Aorta (tissue), 5 donors: ENCODE results near the gene CFAP141. TPM values are rescaled to one million over a fixed set of nuclear protein-coding genes. Genes with fewer than 3 reads are reported as not detected.

ENCODE experiments used
- ATAC-seq: fragments of 200-7000 bp; cut with Tn5 transposase; one replicate; pipeline ENCODE4 v1.9.1; 2022; ENCODE audit warnings: moderate library complexity; ENCODE audit not compliant: low FRiP score
- DNase-seq, 2 donors: peaks; one replicate each; pipeline ENCODE4 v3.0.0-alpha.2; 2020
- H3K27ac ChIP-seq, 2 donors: one replicate each; pipeline ENCODE4 v1.5.1; 2013; ENCODE audit warnings: low read length in 2 of 2, mild to moderate bottlenecking in 2 of 2, moderate library complexity in 2 of 2, control low read depth in 1 of 2, inconsistent platforms in 1 of 2, low read depth in 1 of 2
- H3K27me3 ChIP-seq, 2 donors: one replicate each; pipeline ENCODE4 v1.6.1; 2013; ENCODE audit warnings: control low read depth in 1 of 2, low read length in 1 of 2, mild to moderate bottlenecking in 1 of 2, moderate library complexity in 1 of 2; ENCODE audit not compliant: insufficient read depth in 2 of 2, control insufficient read depth in 1 of 2
- H3K36me3 ChIP-seq, 2 donors: one replicate each; pipeline ENCODE4 v1.6.1; 2013; ENCODE audit warnings: control low read depth in 1 of 2, low read length in 1 of 2, mild to moderate bottlenecking in 1 of 2; ENCODE audit not compliant: insufficient read depth in 2 of 2, control insufficient read depth in 1 of 2
- H3K4me1 ChIP-seq, 2 donors: one replicate each; pipeline ENCODE4 v1.6.1; 2013; ENCODE audit warnings: low read length in 2 of 2, control low read depth in 1 of 2, mild to moderate bottlenecking in 1 of 2, moderate library complexity in 1 of 2; ENCODE audit not compliant: insufficient read depth in 2 of 2, control insufficient read depth in 1 of 2
- H3K4me3 ChIP-seq, 2 donors: one replicate each; pipeline ENCODE4 v1.5.1; 2013; ENCODE audit warnings: low read length in 2 of 2, control low read depth in 1 of 2, mild to moderate bottlenecking in 1 of 2
- H3K9me3 ChIP-seq: one replicate; pipeline ENCODE4 v1.6.1; 2013; ENCODE audit warnings: mild to moderate bottlenecking, low read length; ENCODE audit not compliant: control insufficient read depth
- WGBS, 2 donors: extraction: QIAGEN DNeasy Blood & Tissue Kit; methylation state at CpG; one replicate each; pipeline ENCODE4 v1.1.7; 2013; 5-methylcytosine and 5-hydroxymethylcytosine counted together
- intact Hi-C, 2 donors: fragments of 100-400 bp; cut with DNase I; formaldehyde crosslinking; loops; one replicate each; pipeline versions ENCODE4 v1.14.2 to v1.15.0; 2022
- polyA plus RNA-seq, 2 donors: library from polyadenylated mRNA; stranded (reverse); fragments of 200-250 nt; gene quantifications; one replicate each; pipeline ENCODE4 v1.2.3, GENCODE V29; 2013
- total RNA-seq, 2 donors: library from RNA; stranded (reverse); fragmentation: NEBNext Ultra II Directional; extraction: Animal tissue kit (Norgen Biotek cat#: 25700); gene quantifications; one replicate each; pipeline ENCODE4 v1.2.1, GENCODE V29; 2021
- donor health status: healthy with polysubstance abuse.
- donor health status: Bipolar disorder and iron deficiency.
- donor health status: DM: no; HTN: no; CAD: no.
- donor health status: DM: no; HTN: no; CAD: no.
- donor health status: DM: yes; HTN: yes; CAD: no.

CFAP141 gene
- total and polyA plus RNA-seq, 4 donors: not detected

GRCh38 chr1:154182344-154183045, 23.6 kb downstream of the CFAP141 start:
- Histone ChIP-seq H3K36me3 (peaks cover 0 to 2% of the 10 kb centered on the region in 2 donors), H3K4me3 (peak overlapping the region; percentile 66 to 74), H3K27me3 (no peaks in the 10 kb centered on the region), H3K27ac (peak overlapping the region in 1 of 2 donors; percentile 77), H3K4me1 (peaks cover 4 to 8% of the 10 kb centered on the region in 2 donors), H3K9me3 (no peaks in the 10 kb centered on the region)
- ATAC-seq (peak; percentile 74), DNase-seq (peak; percentile 90)
- intact Hi-C loops: loop anchor here (2.0 to 5.0 kb wide), 3 partner anchors 38 to 142 kb away; partner anchors contain the start of genes UBAP2L (in 2 of the 2) and ATP8B2 (in 1 of the 2)
- WGBS, 2 donors: 0% methylated on average over 29 to 35 of the region's 35 CpGs

GRCh38 chr1:154181944-154182343, 24.2 kb downstream of the CFAP141 start:
- intact Hi-C loops: loop anchor here (2.0 to 5.0 kb wide), 3 partner anchors 39 to 143 kb away; partner anchors contain the start of genes UBAP2L (in 2 of the 2) and ATP8B2 (in 1 of the 2)
- peaks cover 0 to 2% of the 10 kb centered on the region in 2 donors for H3K36me3 ChIP-seq
- DNase-seq (no peak), ATAC-seq (no peak)
- H3K4me1 ChIP-seq: peaks cover 4 to 8% of the 10 kb centered on the region in 2 donors
- 0% methylated on average over 6 of the region's 6 CpGs for WGBS, 2 donors
- peak overlapping the region in 1 of 2 donors; percentile 77 for H3K27ac ChIP-seq
- no peaks in the 10 kb centered on the region for H3K9me3 ChIP-seq
- no peaks in the 10 kb centered on the region for H3K27me3 ChIP-seq
- peak overlapping the region; percentile 66 to 74 for H3K4me3 ChIP-seq

- Histone ChIP-seq H3K4me1 (peaks cover 4 to 8% of the 10 kb centered on the region in 2 donors), H3K27ac (no peak overlapping the region), H3K27me3 (no peaks in the 10 kb centered on the region), H3K36me3 (peaks cover 0 to 2% of the 10 kb centered on the region in 2 donors), H3K4me3 (no peak overlapping the region), H3K9me3 (no peaks in the 10 kb centered on the region)
- intact Hi-C loops: loop anchor here in 1 of 2 donors (5.0 kb wide), 1 partner anchor 42 kb away; the partner anchor contains the start of gene UBAP2L
- DNase-seq (no peak), ATAC-seq (no peak)
- 76 to 84% methylated on average over 3 of the region's 3 CpGs for WGBS, 2 donors
Measured at GRCh38 chr1:154179946-154180687, 26.0 kb downstream of the CFAP141 start.

- H3K9me3 ChIP-seq: no peaks in the 10 kb centered on the region
- 74 to 76% methylated on average over 10 of the region's 10 CpGs for WGBS, 2 donors
- ATAC-seq: no peak
Measured at GRCh38 chr1:154178911-154179811, 27.0 kb downstream of the CFAP141 start.

GRCh38 chr1:154178013-154178412, 28.1 kb downstream of the CFAP141 start:
- Histone ChIP-seq H3K9me3 (no peaks in the 10 kb centered on the region), H3K27ac (no peak overlapping the region), H3K4me3 (no peak overlapping the region), H3K36me3 (peaks cover 0 to 2% of the 10 kb centered on the region in 2 donors), H3K27me3 (no peaks in the 10 kb centered on the region), H3K4me1 (peaks cover 4 to 8% of the 10 kb centered on the region in 2 donors)
- DNase-seq: no peak
- 30 to 43% methylated on average over 2 of the region's 2 CpGs for WGBS, 2 donors
- ATAC-seq: no peak
- intact Hi-C loops: no loop called here

More at GRCh38 chr1:154178911-154179811, 27.0 kb downstream of the CFAP141 start:
- Histone ChIP-seq H3K36me3 (peaks cover 0 to 2% of the 10 kb centered on the region in 2 donors), H3K27ac (peak overlapping the region in 1 of 2 donors; percentile 10), H3K27me3 (no peaks in the 10 kb centered on the region), H3K4me3 (no peak overlapping the region), H3K4me1 (peaks cover 4 to 8% of the 10 kb centered on the region in 2 donors)
- DNase-seq: no peak
- intact Hi-C loops: no loop called here

GRCh38 chr1:154176337-154176736, 29.8 kb downstream of the CFAP141 start:
- Histone ChIP-seq H3K4me1 (peaks cover 0 to 8% of the 10 kb centered on the region in 2 donors), H3K4me3 (no peak overlapping the region), H3K27me3 (no peaks in the 10 kb centered on the region), H3K9me3 (no peaks in the 10 kb centered on the region), H3K27ac (no peak overlapping the region), H3K36me3 (peaks cover 7 to 10% of the 10 kb centered on the region in 2 donors)
- ATAC-seq (peak; percentile 49), DNase-seq (no peak)
- intact Hi-C loops: no loop called here
- WGBS, 2 donors: 28 to 30% methylated on average over 2 of the region's 2 CpGs

GRCh38 chr1:154174654-154175053, 31.5 kb downstream of the CFAP141 start:
- H3K4me1 ChIP-seq: peaks cover 0 to 8% of the 10 kb centered on the region in 2 donors
- peaks cover 13 to 24% of the 10 kb centered on the region in 2 donors for H3K36me3 ChIP-seq
- intact Hi-C loops: no loop called here
- H3K27me3 ChIP-seq: no peaks in the 10 kb centered on the region
- ATAC-seq (no peak), DNase-seq (no peak)
- no peak overlapping the region for H3K27ac ChIP-seq
- H3K9me3 ChIP-seq: no peaks in the 10 kb centered on the region
- no peak overlapping the region for H3K4me3 ChIP-seq
- 94% methylated on average over 4 of the region's 4 CpGs for WGBS, 2 donors

- peaks cover 18 to 28% of the 10 kb centered on the region in 2 donors for H3K36me3 ChIP-seq
- H3K27me3 ChIP-seq: no peaks in the 10 kb centered on the region
- H3K4me1 ChIP-seq: no peaks in the 10 kb centered on the region
- WGBS, 2 donors: 89 to 96% methylated on average over 5 of the region's 5 CpGs
- intact Hi-C loops: no loop called here
- DNase-seq (no peak), ATAC-seq (no peak)
- no peak overlapping the region for H3K27ac ChIP-seq
- no peak overlapping the region for H3K4me3 ChIP-seq
- H3K9me3 ChIP-seq: no peaks in the 10 kb centered on the region
Measured at GRCh38 chr1:154171880-154172279, 34.3 kb downstream of the CFAP141 start.
